Measurements from ENCODE around the gene TUSC2. TPM values are rescaled to one million over a fixed set of nuclear protein-coding genes. Genes with fewer than 3 reads are reported as not detected.

The TUSC2 gene
- total and polyA plus RNA-seq, 2 of the 8 experiments (the other 6 are each of a cell fraction or from before 2014, with no cell fraction given) = 33.3 to 65.4 TPM

DNA sequence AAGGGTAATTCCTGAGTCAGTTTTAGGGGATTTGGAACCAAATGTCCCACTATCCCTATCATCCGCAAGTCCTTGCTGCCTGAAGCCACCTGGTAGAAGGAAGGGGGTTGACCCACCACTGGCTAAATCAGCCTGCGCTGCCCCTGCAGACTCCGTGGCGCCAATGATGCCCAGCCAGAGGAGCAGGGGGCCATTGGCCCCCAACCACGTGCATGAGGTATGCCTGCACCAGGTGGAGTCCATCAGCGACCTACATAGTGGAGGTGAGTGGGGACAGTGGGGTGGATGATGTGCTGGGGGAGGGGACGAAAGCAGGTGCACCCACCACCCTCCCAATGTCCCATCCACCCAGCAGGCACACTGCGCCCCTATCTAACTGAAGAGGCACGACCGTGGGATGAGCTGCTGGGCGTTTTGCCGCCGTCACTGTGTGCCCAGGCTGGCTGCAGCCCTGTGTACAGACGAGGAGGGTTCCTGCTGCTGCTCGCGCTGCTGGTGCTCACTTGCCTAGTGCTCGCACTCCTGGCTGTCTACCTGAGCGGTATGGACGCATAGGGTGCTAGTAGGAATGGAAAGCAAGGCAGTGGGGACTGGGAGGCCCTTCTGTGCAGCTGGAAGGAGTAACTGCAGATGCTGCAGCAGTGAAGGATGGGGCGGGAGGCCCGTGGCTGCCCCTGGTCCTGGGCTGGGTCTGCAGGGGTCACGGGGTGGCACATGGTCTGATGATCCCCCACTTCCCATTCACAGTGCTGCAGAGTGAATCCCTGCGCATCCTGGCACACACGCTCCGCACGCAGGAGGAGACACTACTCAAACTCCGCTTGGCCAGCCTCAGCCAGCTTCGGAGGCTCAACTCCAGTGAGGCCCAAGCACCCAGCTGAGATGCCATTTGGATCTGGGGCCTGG lies 41.4 kb downstream of the TUSC2 start:
- POLR2A ChIA-PET (ENCODE audit: partially characterized antibody) = interaction anchor here (1.7 to 6.8 kb wide), 2 partner anchors 8 to 16 kb away, joined by 3 to 122 read pairs; partner anchors contain the start of gene LSMEM2
- peaks cover 6% of the 10 kb centered on the region; the same call in 1 of the 2 replicates for H3K79me1 ChIP-seq (ENCODE audit: low read depth, low read length)
- H3K4me1 ChIP-seq (replicated peaks in 1 of 4; ENCODE audit: control insufficient read depth in 3 of 4, insufficient read depth in 4 of 4, low read length in 3 of 4) = peaks cover 0 to under 1% (median under 1%) of the 10 kb centered on the region in 4 experiments; a peak in 3 of 7 replicates
- peaks cover 5% of the 10 kb centered on the region for H3K23me2 ChIP-seq (ENCODE audit: low read depth, low read length)
- no peak overlapping the region for H3K9ac ChIP-seq (replicated peaks in 1 of 4; ENCODE audit: extremely low read depth in 1 of 4, low read depth in 3 of 4, low read length in 3 of 4)
- H3K23ac ChIP-seq (ENCODE audit: insufficient read length) = no peak overlapping the region
- FAIRE-seq (no peak), DNase-seq (ENCODE audit: low read depth in 1 of 2, low spot score in 2 of 2) (no peak)
- H3K27ac ChIP-seq (ENCODE audit: low read depth, low read length) = no peak overlapping the region
- H3K27me3 ChIP-seq (replicated peaks in 1 of 4; ENCODE audit: control insufficient read depth in 3 of 4, extremely low read depth in 1 of 4, insufficient read depth in 3 of 4, low read length in 3 of 4) = no peaks in the 10 kb centered on the region; a peak in 1 of 7 replicates
- H4K20me1 ChIP-seq (replicated peaks in 1 of 2; ENCODE audit: control insufficient read depth in 1 of 2, insufficient read depth in 2 of 2, low read length in 2 of 2) = peaks cover 0 to 13% of the 10 kb centered on the region in 2 experiments
- no peak overlapping the region for H2BK15ac ChIP-seq (ENCODE audit: low read length)
- no peak overlapping the region for H3K4me3 ChIP-seq (ENCODE audit: extremely low read depth in 1 of 4, insufficient read depth in 2 of 4, low read depth in 3 of 4, low read length in 4 of 4)
- no peak overlapping the region for H2BK5ac ChIP-seq (ENCODE audit: low read depth, low read length)
- H2AFZ ChIP-seq (ENCODE audit: low read length) = no peak overlapping the region
- no peak overlapping the region for H4K8ac ChIP-seq (ENCODE audit: extremely low read depth, insufficient read depth, low read length)
- H4K5ac ChIP-seq (ENCODE audit: insufficient read length, low read depth, low read length) = no peak overlapping the region
- H3K18ac ChIP-seq (ENCODE audit: extremely low read depth, low read length) = no peak overlapping the region
- CTCF ChIA-PET (ENCODE audit: partially characterized antibody) = interaction anchor here (0.5 to 2.0 kb wide), 5 partner anchors 7 to 328 kb away, joined by 3 to 7 read pairs (median 5); no protein-coding TSS in a partner anchor
- no peaks in the 10 kb centered on the region for H3K9me3 ChIP-seq (ENCODE audit: insufficient read depth in 2 of 2, low read depth in 1 of 2, low read length in 1 of 2)
- no peak overlapping the region for H2BK120ac ChIP-seq (replicated peaks; ENCODE audit: low read depth, low read length)
- WGBS, 2 experiments (ENCODE audit: extremely low coverage in 1 of 2, insufficient coverage in 1 of 2, insufficient read length in 1 of 2, insufficient replicate concordance in 2 of 2, low coverage in 1 of 2, low lambda C conversion rate in 2 of 2, missing lambda C conversion rate in 1 of 2) = 95% methylated on average over 28 of the region's 28 CpGs; no CpG with 5 or more reads in 1 of the 2 experiments
- H3K4me2 ChIP-seq (ENCODE audit: insufficient read depth in 1 of 2, low read depth in 2 of 2, low read length in 2 of 2) = no peak overlapping the region
- H4K91ac ChIP-seq (replicated peaks; ENCODE audit: insufficient read length, low read length) = no peak overlapping the region
- no peak overlapping the region for H2AK5ac ChIP-seq (ENCODE audit: low read depth, low read length)
- no peak overlapping the region for H3K4ac ChIP-seq (replicated peaks; ENCODE audit: insufficient read length, low read depth, low read length)
- H3K56ac ChIP-seq (replicated peaks; ENCODE audit: insufficient read length, low read depth, low read length) = no peak overlapping the region
- H3K36me3 ChIP-seq (ENCODE audit: control insufficient read depth in 2 of 4, insufficient read depth in 4 of 4, low read length in 3 of 4) = peaks cover 16 to 29% (median 22%) of the 10 kb centered on the region in 4 experiments
- H3K14ac ChIP-seq (ENCODE audit: insufficient read length) = no peak overlapping the region
- peaks cover 0 to 12% of the 10 kb centered on the region in 2 experiments; a peak in 3 of 4 replicates for H3K79me2 ChIP-seq (ENCODE audit: control insufficient read depth in 1 of 2, insufficient read depth in 2 of 2, low read length in 2 of 2)
- H2BK20ac ChIP-seq (ENCODE audit: low read length) = no peak overlapping the region
- no peak for TF ChIP-seq KDM4A (IDR thresholded peaks at IDR 0.05; ENCODE audit: low read depth, low read length, severe bottlenecking)
- no peak for TF ChIP-seq HDAC2 (IDR thresholded peaks at IDR 0.05; ENCODE audit: borderline replicate concordance in 1 of 2, low read depth in 2 of 2, low read length in 2 of 2)
- TF ChIP-seq NANOG (IDR thresholded peaks at IDR 0.05; ENCODE audit: insufficient read depth, low read depth, low read length, poor library complexity, severe bottlenecking) = no peak
- no peak for TF ChIP-seq HDAC6 (IDR thresholded peaks at IDR 0.05; ENCODE audit: low read depth, low read length)
- no peak for TF ChIP-seq EP300 (IDR thresholded peaks at IDR 0.05; ENCODE audit: borderline replicate concordance in 1 of 2, low read depth in 2 of 2, low read length in 2 of 2)
- TF ChIP-seq POLR2A (IDR thresholded peaks at IDR 0.05; ENCODE audit: control extremely low read depth in 1 of 2, low read depth in 2 of 2, low read length in 2 of 2) = no peak
- TF ChIP-seq CTCF (IDR thresholded peaks at IDR 0.05; ENCODE audit: control extremely low read depth in 1 of 3, insufficient read depth in 1 of 3, low read depth in 1 of 3, low read length in 3 of 3) = no peak
- no peak overlapping the region for H2BK12ac ChIP-seq (ENCODE audit: low read depth, low read length)
